Fibroblast of the aortic adventitia (primary cell): Measurements from ENCODE around the gene NEAT1. TPM values are rescaled to one million over a fixed set of nuclear protein-coding genes. Genes with fewer than 3 reads are reported as not detected.
A peak's percentile ranks its signal among the peaks of the same experiment; 100 is the strongest.
"Not testable (repeated sequence)": the region's sequence is repeated elsewhere in the genome, so short reads cannot be mapped to it uniquely, and the experiment has no call there.

Source experiments
- DNase-seq: peaks from one replicate; pipeline ENCODE4 v3.0.0-alpha.2; 2010; ENCODE audit warnings: low read depth
- H3K4me3 ChIP-seq: 2 replicates; pipeline ENCODE4 v1.5.1; 2011; ENCODE audit warnings: low read depth, mild to moderate bottlenecking, control low read depth, low read length, moderate library complexity
- CTCF ChIP-seq: IDR thresholded peaks from 2 replicates; pipeline ENCODE4 v1.5.1; 2011; ENCODE audit warnings: mild to moderate bottlenecking, low read length, control low read depth, inconsistent platforms; ENCODE audit not compliant: insufficient read depth
- total RNA-seq: library from RNA; depleted of rRNA; stranded (reverse); fragments of >200 nt; gene quantifications from 2 replicates; pipeline ENCODE4 v1.2.3, GENCODE V29; 2012; ENCODE audit warnings: low replicate concordance

The NEAT1 gene
- total RNA-seq, 1 donor = 527 TPM

- TF ChIP-seq CTCF = no peak
- no peak overlapping the region for H3K4me3 ChIP-seq
- no peak for DNase-seq
Measured at GRCh38 chr11:65410936-65411680, 11.5 kb upstream of the NEAT1 start.

GRCh38 chr11:65411681-65412070 lies 10.9 kb upstream of the NEAT1 start:
- no peak for DNase-seq
- no peak for TF ChIP-seq CTCF
- no peak overlapping the region for H3K4me3 ChIP-seq

DNA sequence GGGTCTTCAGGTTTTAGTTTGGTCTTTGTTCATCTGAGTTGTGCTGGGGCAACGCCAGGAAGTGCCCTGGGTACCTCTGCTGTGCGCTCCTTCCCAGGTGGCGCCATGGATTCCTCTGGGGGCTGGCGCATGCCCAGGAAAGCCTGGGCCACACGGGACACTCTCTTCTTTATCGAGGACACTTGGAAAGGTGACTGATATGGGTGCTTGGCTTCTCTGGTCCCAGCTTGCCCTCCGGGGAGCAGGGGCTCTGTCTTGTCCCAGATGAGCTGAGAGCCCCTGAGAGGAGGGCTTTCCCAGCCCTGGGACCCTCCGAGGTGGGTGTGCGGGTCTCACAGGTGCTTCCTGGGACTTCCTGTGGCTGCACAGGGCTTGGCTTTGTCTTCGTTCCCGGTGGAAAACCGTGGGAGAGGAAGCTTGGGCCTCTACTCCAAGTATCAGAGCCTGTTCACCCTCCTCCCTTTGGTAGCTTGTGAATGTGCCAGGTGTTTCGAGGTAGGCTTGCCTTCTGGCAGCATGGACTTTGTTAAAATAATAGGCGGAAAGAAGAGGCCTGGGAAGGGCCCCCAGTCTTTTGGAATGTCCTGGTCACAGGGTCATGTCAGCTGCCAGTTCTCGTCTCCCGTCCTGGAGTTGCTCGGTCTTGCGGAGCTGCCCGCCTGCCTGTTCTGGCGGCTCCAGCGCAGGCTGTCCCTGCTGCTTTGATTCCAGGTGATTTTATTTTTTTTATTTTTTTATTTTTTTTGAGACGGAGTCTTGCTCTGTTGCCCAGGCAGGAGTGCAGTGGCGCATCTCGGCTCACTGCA lies 10.1 kb upstream of the NEAT1 start:
- no peak for TF ChIP-seq CTCF
- DNase-seq = no peak
- H3K4me3 ChIP-seq = no peak overlapping the region

DNA sequence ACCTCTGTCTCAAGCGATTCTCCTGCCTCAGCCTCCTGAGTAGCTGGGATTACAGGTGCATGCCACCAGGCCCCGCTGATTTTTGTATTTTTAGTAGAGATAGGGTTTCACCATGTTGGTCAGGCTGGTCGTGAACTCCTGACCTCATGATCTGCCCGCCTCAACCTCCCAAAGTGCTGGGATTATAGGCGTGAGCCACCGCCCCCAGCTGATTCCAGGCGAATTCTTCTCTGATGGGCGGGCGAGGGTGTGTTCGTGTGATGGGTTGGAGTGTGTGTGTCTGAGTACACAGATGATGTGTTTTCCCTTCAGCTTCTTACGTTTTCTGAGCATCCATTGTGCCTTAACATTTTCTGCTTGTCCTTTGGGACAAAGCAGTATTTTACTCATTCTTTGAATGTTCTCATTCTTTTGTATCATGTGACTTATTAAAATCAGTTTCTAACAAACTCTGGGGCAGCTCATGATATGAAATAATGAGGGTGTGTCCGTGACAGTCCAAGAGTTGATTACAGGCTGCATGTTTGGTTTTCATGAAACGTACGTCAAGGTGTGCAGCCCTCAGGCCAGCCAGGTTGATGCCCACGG lies 9.4 kb upstream of the NEAT1 start:
- H3K4me3 ChIP-seq, DNase-seq: not testable (repeated sequence)

DNA sequence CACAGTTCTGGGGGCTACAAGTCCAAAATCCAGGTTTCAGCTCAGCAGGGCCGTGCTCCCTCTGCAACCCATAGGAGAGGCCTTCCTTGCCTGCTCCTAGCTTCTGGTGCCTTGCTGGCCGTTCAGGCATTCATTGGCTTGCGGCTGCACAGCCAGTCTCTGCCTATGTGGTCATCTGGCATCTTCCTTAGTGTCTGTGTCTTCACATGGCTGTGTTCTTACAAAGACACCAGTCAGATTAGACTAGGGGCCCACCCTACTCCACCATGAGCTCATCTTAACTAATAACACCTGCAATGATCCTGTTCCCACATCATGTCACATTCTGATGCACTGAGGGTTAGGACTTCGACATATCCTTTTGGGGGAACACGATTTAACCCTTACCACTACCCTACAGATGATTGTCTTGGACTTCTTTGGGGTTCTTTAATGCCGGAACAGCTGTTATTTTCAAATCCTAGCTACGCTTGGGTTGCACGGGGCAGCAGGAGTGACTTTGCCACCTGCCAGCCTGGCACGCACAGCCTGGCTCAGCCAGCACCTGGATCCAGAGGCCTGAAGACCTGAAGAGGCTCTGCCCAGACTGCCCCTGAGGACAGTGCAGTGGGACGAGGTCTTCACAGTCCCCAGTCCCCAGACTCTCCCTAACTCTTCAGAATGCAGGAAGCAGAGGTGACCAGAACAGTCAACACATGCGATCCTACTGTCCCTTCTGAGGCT lies 7.7 kb upstream of the NEAT1 start:
- TF ChIP-seq CTCF = no peak
- peak; percentile 21 for DNase-seq

GRCh38 chr11:65415499-65416340 lies 6.9 kb upstream of the NEAT1 start:
- peak overlapping the region; percentile 64 for H3K4me3 ChIP-seq
- no peak for TF ChIP-seq CTCF
- no peak for DNase-seq

More for the DNA sequence above, 7.7 kb upstream of the NEAT1 start:
- no peak overlapping the region for H3K4me3 ChIP-seq
